HCT116 (cell line): ENCODE results near the gene MAP1LC3B. TPM values are rescaled to one million over a fixed set of nuclear protein-coding genes. Genes with fewer than 3 reads are reported as not detected.

Source experiments
- ATAC-seq: fragments of 200-7000 bp; cut with Tn5 transposase; 2 replicates; pipeline ENCODE4 v1.9.1; 2020; ENCODE audit warnings: mild to moderate bottlenecking, moderate library complexity
- BruUV-seq: library from RNA; stranded (reverse); fragments of 400-500 nt; replicated peaks from 2 replicates; lab custom pipeline; 2021; lab: Mats Ljungman, UMichigan
- CTCF ChIA-PET: fragments of 300-600 bp; sonication (Branson Sonifier 250); formaldehyde crosslinking; loops from one replicate; lab custom pipeline; 2021; ENCODE audit warnings: antibody characterized with exemption; lab: Charles Lee
- POLR2A ChIA-PET: fragments of 300-600, 350-600 bp; sonication (Branson Sonifier 250); formaldehyde crosslinking; loops from one replicate; lab custom pipeline; 2021; ENCODE audit warnings: antibody characterized with exemption; lab: Charles Lee
- RAD21 ChIA-PET, 2 experiments: fragments of 300-600 bp; sonication (Branson Sonifier 250); formaldehyde crosslinking; loops; one replicate each; lab custom pipeline; 2023; ENCODE audit warnings: low total read pairs in 2 of 2; ENCODE audit not compliant: uncharacterized antibody in 2 of 2, unreplicated experiment in 2 of 2, low non-redundant PET in 1 of 2; lab: Charles Lee
- DNase-seq: peaks from one replicate; pipeline ENCODE4 v3.0.0-alpha.2; 2010; ENCODE audit warnings: low read depth, low spot score
- H2AFZ ChIP-seq: fragments of 200-600 bp; shearing (Covaris generic), sonication (generic); 2 replicates; pipeline ENCODE4 v1.6.1; 2017; ENCODE audit warnings: low read depth, mixed run types, mixed read lengths, antibody characterized with exemption, low read length; ENCODE audit not compliant: poor library complexity, severe bottlenecking
- H3K27ac ChIP-seq: 2 replicates; pipeline ENCODE4 v1.5.1; 2012; ENCODE audit warnings: low read depth, low read length
- H3K27me3 ChIP-seq: fragments of 200-600 bp; sonication (generic); 2 replicates; pipeline ENCODE4 v1.6.1; 2016; ENCODE audit warnings: mixed run types, low read length, mixed read lengths; ENCODE audit not compliant: insufficient read depth
- H3K36me3 ChIP-seq, 2 experiments: fragments of 200-500 bp in 1 of 2; fragments of 200-600 bp in 1 of 2; sonication (Bioruptor generic) in 1 of 2; sonication (generic) in 1 of 2; 2 replicates each; pipeline versions ENCODE4 v1.5.1 to v1.6.1; 2014 to 2016; ENCODE audit warnings: low read length in 2 of 2, inconsistent platforms in 1 of 2, mixed read lengths in 1 of 2, mixed run types in 1 of 2; ENCODE audit not compliant: insufficient read depth in 2 of 2, control insufficient read depth in 1 of 2
- H3K4me1 ChIP-seq, 2 experiments: fragments of 200-600 bp in 1 of 2; sonication (generic) in 1 of 2; 2 replicates each; pipeline versions ENCODE4 v1.5.1 to v1.6.1; 2012 to 2017; ENCODE audit warnings: low read length in 2 of 2, inconsistent platforms in 1 of 2, mild to moderate bottlenecking in 1 of 2, mixed read lengths in 1 of 2, mixed run types in 1 of 2, moderate library complexity in 1 of 2; ENCODE audit not compliant: insufficient read depth in 2 of 2, control insufficient read depth in 1 of 2
- H3K4me2 ChIP-seq: fragments of 200-600 bp; sonication (generic); 2 replicates; pipeline ENCODE4 v1.6.1; 2017; ENCODE audit warnings: mixed run types, low read length, mixed read lengths
- H3K4me3 ChIP-seq, 2 experiments: fragments of 200-600 bp in 1 of 2; sonication (generic) in 1 of 2; replicated peaks in 1 of 2; 2 replicates each; pipeline ENCODE4 v1.5.1; 2011 to 2016; ENCODE audit warnings: low read length in 2 of 2, control low read depth in 1 of 2, low read depth in 1 of 2, mild to moderate bottlenecking in 1 of 2, mixed read lengths in 1 of 2, mixed run types in 1 of 2
- H3K79me2 ChIP-seq: fragments of 200-600 bp; sonication (generic); 2 replicates; pipeline ENCODE4 v1.6.1; 2017; ENCODE audit warnings: mild to moderate bottlenecking, mixed run types, low read length, moderate library complexity, mixed read lengths; ENCODE audit not compliant: insufficient read depth
- H3K9ac ChIP-seq: fragments of 200-600 bp; sonication (generic); 2 replicates; pipeline ENCODE4 v1.6.1; 2016; ENCODE audit warnings: low read length, mixed read lengths
- H3K9me2 ChIP-seq: fragments of 200-600 bp; sonication (generic), shearing (Covaris generic); 2 replicates; pipeline ENCODE4 v1.6.1; 2017; ENCODE audit warnings: mixed run types, mild to moderate bottlenecking, moderate library complexity; ENCODE audit not compliant: insufficient read depth
- H3K9me3 ChIP-seq, 2 experiments: fragments of 200-500 bp in 1 of 2; fragments of 200-600 bp in 1 of 2; sonication (Bioruptor generic) in 1 of 2; sonication (generic) in 1 of 2; 2 replicates each; pipeline ENCODE4 v1.6.1; 2014 to 2017; ENCODE audit warnings: low read length in 2 of 2, mixed read lengths in 2 of 2, inconsistent platforms in 1 of 2, low read depth in 1 of 2, mild to moderate bottlenecking in 1 of 2, mixed run types in 1 of 2, moderate library complexity in 1 of 2; ENCODE audit not compliant: control insufficient read depth in 1 of 2, insufficient read depth in 1 of 2
- H4K20me1 ChIP-seq: fragments of 200-600 bp; sonication (generic), shearing (Covaris generic); 2 replicates; pipeline ENCODE4 v1.6.1; 2017; ENCODE audit warnings: mixed run types, mild to moderate bottlenecking, moderate library complexity; ENCODE audit not compliant: insufficient read depth
- ELF1 ChIP-seq: IDR thresholded peaks from 2 replicates; pipeline ENCODE4 v1.6.1; 2012; ENCODE audit warnings: low read depth, borderline replicate concordance
- EZH2phosphoT487 ChIP-seq: fragments of 200-600 bp; IDR thresholded peaks from 2 replicates; pipeline ENCODE4 v1.6.1; 2018; ENCODE audit warnings: antibody characterized with exemption, borderline replicate concordance
- POLR2AphosphoS5 ChIP-seq: IDR thresholded peaks from 2 replicates; pipeline ENCODE4 v1.6.1; 2011; ENCODE audit warnings: mild to moderate bottlenecking, low read depth, low read length, moderate library complexity
- SP1 ChIP-seq: IDR thresholded peaks from 2 replicates; pipeline ENCODE4 v1.6.1; 2012; ENCODE audit warnings: low read depth
- TCF7L2 ChIP-seq: IDR thresholded peaks from 2 replicates; pipeline ENCODE4 v1.7.0; 2011; ENCODE audit warnings: borderline replicate concordance, inconsistent platforms; ENCODE audit not compliant: insufficient read depth, insufficient read length; ENCODE audit errors: extremely low read depth
- YY1 ChIP-seq: IDR thresholded peaks from 2 replicates; pipeline ENCODE4 v1.6.1; 2011; ENCODE audit warnings: low read length, low read depth, moderate library complexity, mild to moderate bottlenecking; ENCODE audit not compliant: insufficient replicate concordance; ENCODE audit errors: extremely low read depth
- intact Hi-C: fragments of 100-400 bp; cut with micrococcal nuclease; formaldehyde crosslinking; loops from 2 replicates; pipeline ENCODE4 v1.10.0; 2022
- total RNA-seq: library from RNA; stranded (reverse); gene quantifications from one replicate; pipeline ENCODE4 v1.2.1, GENCODE V29; 2021; ENCODE audit not compliant: unreplicated experiment

MAP1LC3B gene
- total RNA-seq, 1 experiment from 2014 or later, result 93.8 TPM

DNA sequence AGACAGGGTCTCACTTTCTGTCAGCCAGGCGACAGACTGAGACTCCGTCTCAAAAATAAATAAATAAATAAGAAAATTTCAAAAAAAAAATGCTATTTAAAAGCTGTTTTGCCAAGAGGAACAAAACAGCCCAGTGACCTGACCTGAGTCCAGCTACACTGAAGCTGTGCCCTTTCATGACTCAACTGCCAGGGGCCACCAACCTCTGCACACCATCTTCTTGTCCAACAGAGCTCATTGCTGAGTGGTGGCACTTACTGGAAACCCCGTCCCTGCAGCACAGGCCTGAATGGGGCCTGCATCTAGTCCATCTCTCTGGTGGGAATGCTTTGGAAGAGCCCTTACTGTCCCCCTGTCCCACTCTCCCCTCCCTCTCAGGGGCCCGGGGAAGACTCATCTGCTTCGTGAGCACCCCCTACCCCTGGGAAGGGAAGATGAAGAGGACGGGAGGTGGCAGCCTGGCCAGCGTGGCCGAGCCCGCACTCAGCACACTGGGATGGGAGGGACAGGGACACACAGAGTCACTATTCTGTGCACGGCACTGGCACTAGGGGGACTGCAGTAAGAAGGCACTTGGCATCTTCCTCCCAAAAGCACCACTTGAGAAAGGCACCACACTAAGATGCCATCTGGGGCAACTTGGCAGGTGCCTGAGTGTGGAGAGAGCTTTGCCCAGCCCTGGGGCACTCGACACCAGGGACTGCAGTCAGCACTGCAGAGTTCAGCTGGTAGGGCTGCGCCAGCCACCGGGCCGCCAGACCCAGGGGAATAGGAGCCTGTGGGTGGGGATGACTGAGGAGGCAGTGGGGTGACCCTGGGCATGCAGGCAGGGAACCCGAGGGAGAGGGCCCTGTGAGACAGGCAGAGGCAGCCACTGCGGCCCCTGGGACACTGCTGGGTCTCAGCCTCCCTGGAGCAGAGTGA is 22.1 kb upstream of the MAP1LC3B start:
- DNase-seq (no peak), ATAC-seq (no peak; the same call in 1 of the 2 replicates)
- no peaks in the 10 kb centered on the region for H3K9me2 ChIP-seq
- H3K9me3 ChIP-seq, result no peaks in the 10 kb centered on the region
- peaks cover 12% of the 10 kb centered on the region; the same call in 1 of the 2 replicates for H4K20me1 ChIP-seq
- peaks cover 0 to 7% of the 10 kb centered on the region in 2 experiments; a peak in 2 of 4 replicates for H3K4me1 ChIP-seq
- H3K36me3 ChIP-seq, result no peaks in the 10 kb centered on the region; a peak in 1 of 4 replicates
- no peak overlapping the region for H3K9ac ChIP-seq
- no peak overlapping the region for H2AFZ ChIP-seq
- no peak overlapping the region for H3K4me2 ChIP-seq
- no TSS peak for BruUV-seq
- POLR2A ChIA-PET, result no interaction called here
- intact Hi-C loops, result no loop called here
- H3K4me3 ChIP-seq, result no peak overlapping the region
- TF ChIP-seq SP1 (no peak), TCF7L2 (no peak), YY1 (no peak), EZH2phosphoT487 (no peak), ELF1 (no peak)
- H3K27ac ChIP-seq, result no peak overlapping the region; the same call in 1 of the 2 replicates
- no peaks in the 10 kb centered on the region for H3K27me3 ChIP-seq
- CTCF ChIA-PET, result no interaction called here
- RAD21 ChIA-PET, result no interaction called here
- H3K79me2 ChIP-seq, result peaks cover 96% of the 10 kb centered on the region

DNA sequence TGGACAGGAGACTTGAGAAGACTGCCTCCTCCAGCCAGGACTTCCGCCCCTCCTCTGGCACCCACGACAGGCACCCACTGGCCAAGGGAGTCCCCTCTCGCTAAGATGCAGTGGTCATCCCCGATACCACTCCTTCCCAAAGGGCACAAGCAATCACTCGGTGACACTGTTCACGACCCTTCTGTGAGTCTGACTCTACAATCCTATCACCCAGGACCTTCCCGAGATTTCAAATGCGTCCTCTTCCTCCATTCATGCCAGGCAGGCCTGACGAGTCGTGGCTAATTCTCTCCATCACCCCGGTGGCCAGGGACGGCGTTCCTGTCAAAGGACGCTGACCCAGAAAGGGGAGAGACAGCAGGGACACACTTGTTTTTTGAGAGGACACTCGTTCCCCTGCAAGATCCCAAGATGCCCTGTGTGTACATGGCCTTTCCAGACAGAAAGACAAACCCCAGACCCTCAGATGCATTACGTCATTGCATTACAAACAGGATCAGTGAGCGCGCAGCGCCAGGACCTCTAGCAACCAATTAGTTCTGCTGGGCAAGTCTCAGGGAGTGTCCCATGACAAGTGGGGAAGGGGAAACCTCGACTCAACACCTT is 20.8 kb upstream of the MAP1LC3B start:
- Histone ChIP-seq H3K4me1 (peaks cover 10 to 11% of the 10 kb centered on the region in 2 experiments), H3K27ac (no peak overlapping the region), H2AFZ (no peak overlapping the region), H3K9ac (no peak overlapping the region), H3K79me2 (peaks cover 97% of the 10 kb centered on the region), H3K36me3 (no peaks in the 10 kb centered on the region; a peak in 1 of 4 replicates), H3K9me2 (no peaks in the 10 kb centered on the region), H4K20me1 (peaks cover 9% of the 10 kb centered on the region; the same call in 1 of the 2 replicates), H3K27me3 (no peaks in the 10 kb centered on the region), H3K9me3 (no peaks in the 10 kb centered on the region), H3K4me2 (no peak overlapping the region), H3K4me3 (no peak overlapping the region)
- intact Hi-C loops, result no loop called here
- BruUV-seq, result no TSS peak
- POLR2A ChIA-PET, result no interaction called here
- RAD21 ChIA-PET, result no interaction called here
- no peak for TF ChIP-seq POLR2AphosphoS5
- CTCF ChIA-PET, result no interaction called here
- DNase-seq (no peak), ATAC-seq (no peak)
